Measurements from ENCODE around the gene PEAR1.

The PEAR1 gene

DNA sequence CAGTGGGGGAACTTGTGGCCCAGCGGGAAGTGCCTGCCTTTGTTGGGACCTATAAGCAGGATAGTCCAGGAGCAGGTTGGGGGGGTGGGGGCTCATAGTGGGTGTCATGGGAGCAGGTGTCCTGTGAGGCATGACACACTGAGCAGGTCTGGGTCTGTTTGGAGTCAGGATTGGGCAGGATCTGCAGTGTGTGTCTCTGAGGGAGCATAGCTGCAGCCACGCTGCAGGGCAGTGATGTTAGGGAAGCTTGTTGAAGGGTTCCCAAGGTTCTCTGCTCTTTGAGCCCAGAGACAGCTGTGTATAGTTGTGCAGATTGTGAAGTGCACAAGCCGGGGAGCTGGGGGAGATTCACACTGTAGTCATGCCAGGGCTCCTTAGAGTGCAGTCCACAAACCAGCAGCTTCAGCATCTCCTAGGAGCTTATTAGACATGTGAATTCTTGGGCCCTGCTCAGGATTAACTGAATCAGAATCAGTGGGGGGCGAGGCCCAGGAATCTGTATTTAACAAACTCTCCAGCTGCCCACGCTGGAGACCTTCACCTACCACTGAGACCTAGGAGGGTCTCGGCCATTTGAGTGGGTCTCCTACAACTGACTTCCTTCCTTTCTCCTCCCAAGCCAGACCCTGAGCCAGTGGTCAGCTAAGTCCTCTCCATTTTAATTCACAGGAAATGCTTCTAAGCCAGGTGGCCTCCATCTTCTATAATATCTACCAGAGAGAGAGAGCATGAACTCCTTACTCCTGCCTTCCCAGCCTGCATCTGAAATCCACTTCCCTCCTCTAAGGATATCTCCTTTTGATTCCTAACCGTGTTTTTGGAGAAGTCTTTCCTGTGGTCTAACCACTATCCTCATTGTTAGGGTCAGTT is 45.7 kb upstream of the PEAR1 start:
- TF ChIP-seq, protein P1, sequence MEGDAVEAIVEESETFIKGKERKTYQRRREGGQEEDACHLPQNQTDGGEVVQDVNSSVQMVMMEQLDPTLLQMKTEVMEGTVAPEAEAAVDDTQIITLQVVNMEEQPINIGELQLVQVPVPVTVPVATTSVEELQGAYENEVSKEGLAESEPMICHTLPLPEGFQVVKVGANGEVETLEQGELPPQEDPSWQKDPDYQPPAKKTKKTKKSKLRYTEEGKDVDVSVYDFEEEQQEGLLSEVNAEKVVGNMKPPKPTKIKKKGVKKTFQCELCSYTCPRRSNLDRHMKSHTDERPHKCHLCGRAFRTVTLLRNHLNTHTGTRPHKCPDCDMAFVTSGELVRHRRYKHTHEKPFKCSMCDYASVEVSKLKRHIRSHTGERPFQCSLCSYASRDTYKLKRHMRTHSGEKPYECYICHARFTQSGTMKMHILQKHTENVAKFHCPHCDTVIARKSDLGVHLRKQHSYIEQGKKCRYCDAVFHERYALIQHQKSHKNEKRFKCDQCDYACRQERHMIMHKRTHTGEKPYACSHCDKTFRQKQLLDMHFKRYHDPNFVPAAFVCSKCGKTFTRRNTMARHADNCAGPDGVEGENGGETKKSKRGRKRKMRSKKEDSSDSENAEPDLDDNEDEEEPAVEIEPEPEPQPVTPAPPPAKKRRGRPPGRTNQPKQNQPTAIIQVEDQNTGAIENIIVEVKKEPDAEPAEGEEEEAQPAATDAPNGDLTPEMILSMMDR (conservative IDR thresholded peaks at IDR 0.05; ENCODE audit: low read depth, low read length) = no peak
- DNase-seq (ENCODE audit: low read depth) = no peak
- no peak overlapping the region for H3K4me3 ChIP-seq (ENCODE audit: low read depth, low read length)

DNA sequence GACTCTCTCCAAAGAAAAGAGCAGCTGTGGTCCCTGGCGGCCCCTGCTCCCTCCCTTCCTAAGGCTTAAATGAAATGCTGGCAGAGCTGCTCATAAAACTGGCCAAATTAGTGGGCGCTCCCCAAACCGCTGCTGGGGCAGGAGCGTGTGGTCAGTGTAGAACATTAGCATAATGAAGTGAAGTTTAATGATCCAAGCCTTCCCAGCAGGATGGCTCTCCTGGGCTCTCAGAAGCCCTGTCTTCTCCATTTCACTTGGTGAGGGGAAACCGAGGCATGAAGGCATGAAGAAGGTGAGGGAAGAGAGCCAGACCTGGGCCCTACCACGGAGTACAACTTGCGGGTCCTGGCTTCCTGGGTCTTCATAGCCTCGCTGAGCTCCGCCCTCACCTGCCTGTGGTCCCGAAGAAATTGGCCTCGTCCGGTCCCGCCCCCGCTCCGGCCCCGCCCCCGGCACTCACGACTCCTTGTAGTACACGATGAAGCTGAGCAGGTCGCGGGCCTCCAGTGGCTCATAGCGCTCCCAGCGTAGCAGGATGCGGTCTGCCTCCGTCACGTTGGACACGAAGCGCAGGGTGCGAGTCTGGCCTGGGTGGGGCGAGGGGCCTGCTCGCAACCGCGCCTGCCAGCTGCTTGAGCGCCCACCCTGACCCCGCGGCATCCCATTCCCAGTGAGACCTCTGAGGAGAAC is 44.9 kb upstream of the PEAR1 start:
- no peak for DNase-seq (ENCODE audit: low read depth)
- H3K4me3 ChIP-seq (ENCODE audit: low read depth, low read length) = no peak overlapping the region
- TF ChIP-seq, protein P1 (conservative IDR thresholded peaks at IDR 0.05; ENCODE audit: low read depth, low read length) = no peak

DNA sequence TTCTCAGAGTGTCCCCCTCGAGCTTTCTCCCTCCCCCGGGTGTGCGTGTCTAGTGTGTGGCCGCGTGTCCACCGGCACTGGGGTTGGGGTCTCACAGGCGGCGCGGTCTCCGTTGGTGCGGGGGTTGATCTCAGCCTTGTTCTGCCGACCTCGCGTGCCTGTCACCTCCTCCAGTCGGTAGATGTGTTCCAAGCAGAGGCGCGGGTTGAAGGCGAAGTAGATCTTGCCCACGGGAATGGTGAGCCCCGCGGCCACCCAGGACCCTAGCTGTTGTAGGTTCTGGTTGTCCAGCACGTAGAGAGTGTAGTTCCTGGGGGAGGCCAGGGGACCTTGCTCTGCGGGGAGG is 44.4 kb upstream of the PEAR1 start:
- TF ChIP-seq, protein P1 (conservative IDR thresholded peaks at IDR 0.05; ENCODE audit: low read depth, low read length) = no peak
- no peak overlapping the region for H3K4me3 ChIP-seq (ENCODE audit: low read depth, low read length)
- no peak for DNase-seq (ENCODE audit: low read depth)

DNA sequence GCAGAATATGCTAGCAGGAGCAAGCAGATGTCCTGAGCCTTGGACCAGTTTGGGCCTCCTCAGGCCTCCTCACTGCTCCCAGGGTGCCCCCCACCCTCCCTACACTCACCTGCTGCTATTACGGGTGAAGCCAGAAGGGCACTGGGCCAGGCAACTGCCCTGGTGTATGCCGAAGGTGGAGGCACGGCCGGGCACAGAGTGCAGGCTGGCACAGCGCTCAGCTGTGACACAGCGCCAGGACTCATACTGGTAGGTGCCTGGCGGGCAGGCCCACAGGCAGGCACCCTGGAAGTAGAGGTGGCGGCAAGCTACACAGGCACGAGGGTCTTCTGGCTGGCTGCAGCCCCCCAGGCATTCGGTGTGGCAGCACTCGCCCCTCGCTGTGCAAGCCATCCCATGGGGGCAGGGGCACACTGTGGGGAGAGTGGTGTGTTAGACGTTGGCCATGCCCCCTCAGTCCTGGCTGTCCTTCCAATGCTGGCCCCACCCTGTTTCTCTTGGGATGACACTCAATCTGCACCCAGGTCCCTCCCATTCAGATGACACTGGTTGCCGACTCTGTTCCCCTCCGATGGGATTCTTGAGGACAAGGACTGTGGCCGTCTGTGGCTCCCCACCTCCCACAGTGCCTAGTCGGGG is 41.6 kb upstream of the PEAR1 start:
- TF ChIP-seq, protein P1 (conservative IDR thresholded peaks at IDR 0.05; ENCODE audit: low read depth, low read length) = no peak
- no peak overlapping the region for H3K4me3 ChIP-seq (ENCODE audit: low read depth, low read length)
- DNase-seq (ENCODE audit: low read depth) = no peak

DNA sequence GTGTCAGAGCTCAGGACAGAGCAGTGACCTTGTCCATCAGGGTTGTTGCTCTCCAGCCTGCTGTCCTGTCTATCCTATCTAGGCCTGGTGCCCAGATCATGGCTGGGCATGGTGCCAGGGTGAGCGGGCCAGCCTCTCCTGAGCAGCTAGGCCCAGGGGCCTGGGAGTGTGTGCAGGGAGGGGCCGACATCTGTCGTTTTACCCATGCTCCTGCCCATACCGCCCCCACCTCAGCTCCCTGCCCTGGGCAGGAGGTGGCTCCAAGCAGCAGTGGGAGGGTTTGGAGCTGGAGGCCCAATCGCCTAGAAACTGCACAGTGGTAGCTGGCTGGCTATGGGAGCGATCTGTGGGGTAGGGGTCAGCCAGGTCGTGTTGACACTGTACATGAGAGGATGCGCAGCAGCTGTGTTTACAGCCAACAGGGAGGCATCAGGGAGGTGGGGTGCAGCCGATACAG is 41.1 kb upstream of the PEAR1 start:
- TF ChIP-seq, protein P1 (conservative IDR thresholded peaks at IDR 0.05; ENCODE audit: low read depth, low read length) = no peak
- peak; percentile 80 for DNase-seq (ENCODE audit: low read depth)
- H3K4me3 ChIP-seq (ENCODE audit: low read depth, low read length) = no peak overlapping the region

DNA sequence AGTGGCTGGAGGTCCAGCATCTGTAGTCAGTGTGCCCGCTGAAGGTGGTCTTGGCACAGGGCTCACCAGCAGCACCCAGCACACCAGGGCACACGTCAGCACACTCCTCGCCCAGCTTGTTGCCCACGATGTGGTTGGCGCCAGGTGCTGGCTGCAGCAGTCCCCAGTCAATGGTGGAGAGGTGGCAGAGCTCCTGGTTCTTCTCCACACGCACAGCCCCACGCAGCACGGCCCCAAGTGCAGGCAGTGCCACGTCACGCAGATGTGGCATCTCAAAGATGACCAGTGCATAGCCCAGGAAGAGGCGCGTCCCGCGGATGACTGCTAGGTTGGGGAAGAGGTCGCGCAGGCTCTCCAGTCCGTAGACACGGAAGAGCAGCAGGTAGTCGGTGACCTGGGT is 39.8 kb upstream of the PEAR1 start:
- no peak overlapping the region for H3K4me3 ChIP-seq (ENCODE audit: low read depth, low read length)
- TF ChIP-seq, protein P1 (conservative IDR thresholded peaks at IDR 0.05; ENCODE audit: low read depth, low read length) = no peak
- no peak for DNase-seq (ENCODE audit: low read depth)
